H1 (cell line): ENCODE results near the gene AFF2. TPM values are rescaled to one million over a fixed set of nuclear protein-coding genes. Genes with fewer than 3 reads are reported as not detected.

Experiments used
- ASH2L ChIP-seq: fragments of 200-600, 300-600 bp; sonication (generic); IDR thresholded peaks from one replicate; pipeline ENCODE4 v1.7.1; 2017; ENCODE audit warnings: low read length
- ATF2 ChIP-seq: IDR thresholded peaks from 2 replicates; pipeline ENCODE4 v1.6.1; 2012; ENCODE audit warnings: low read length, inconsistent platforms
- FOSL1 ChIP-seq: IDR thresholded peaks from 2 replicates; pipeline ENCODE4 v1.6.1; 2011; ENCODE audit warnings: mild to moderate bottlenecking, low read depth, low read length, moderate library complexity; ENCODE audit not compliant: insufficient read depth
- RBBP5 ChIP-seq: IDR thresholded peaks from 2 replicates; pipeline ENCODE4 v1.7.1; 2012; ENCODE audit warnings: low read depth, mild to moderate bottlenecking, inconsistent platforms, low read length, moderate library complexity, borderline replicate concordance
- SIX5 ChIP-seq: IDR thresholded peaks from 2 replicates; pipeline ENCODE4 v1.6.1; 2011; ENCODE audit warnings: mild to moderate bottlenecking, low read depth, low read length
- SP1 ChIP-seq: IDR thresholded peaks from 2 replicates; pipeline ENCODE4 v1.6.1; 2011; ENCODE audit warnings: low read depth, low read length
- SRF ChIP-seq: IDR thresholded peaks from 2 replicates; pipeline ENCODE4 v1.6.1; 2011; ENCODE audit warnings: mild to moderate bottlenecking, low read depth, low read length, moderate library complexity
- polyA plus RNA-seq, 7 experiments: library from polyadenylated mRNA; depleted of rRNA in 3 of 7; stranded (reverse) in 5 of 7; unstranded in 2 of 7; fragments of >200 nt in 5 of 7; fragments of 200-250 nt in 2 of 7; gene quantifications; 1 replicate in 5 of 7; 2 replicates in 1 of 7; 4 replicates in 1 of 7; pipeline versions ENCODE4 v1.2.1 to v1.2.3, GENCODE V29; 2011 to 2013; ENCODE audit warnings: missing spikeins in 2 of 7, mixed read lengths in 2 of 7
- total RNA-seq: library from RNA; stranded (reverse); fragmentation: NEBNext Ultra II Directional; extraction: Animal tissue kit (Norgen Biotek cat#: 25700); gene quantifications from 2 replicates; pipeline ENCODE4 v1.2.1, GENCODE V29; 2021

Gene AFF2
- total and polyA plus RNA-seq, 2 of the 8 experiments (the other 6 are each of a cell fraction or from before 2014, with no cell fraction given): 2.0 to 7.3 TPM

- no peak for TF ChIP-seq RBBP5
- no peak for TF ChIP-seq ATF2
- no peak for TF ChIP-seq SRF
- TF ChIP-seq FOSL1: no peak
- TF ChIP-seq ASH2L: no peak
- TF ChIP-seq SP1: no peak
- no peak for TF ChIP-seq SIX5
- TF ChIP-seq, all 59 proteins: peak for 0
Measured at GRCh38 chrX:148556498-148556897, 56.1 kb downstream of the AFF2 start (continued).
